ENCODE results near the gene TBCC.

TBCC gene, protein sequence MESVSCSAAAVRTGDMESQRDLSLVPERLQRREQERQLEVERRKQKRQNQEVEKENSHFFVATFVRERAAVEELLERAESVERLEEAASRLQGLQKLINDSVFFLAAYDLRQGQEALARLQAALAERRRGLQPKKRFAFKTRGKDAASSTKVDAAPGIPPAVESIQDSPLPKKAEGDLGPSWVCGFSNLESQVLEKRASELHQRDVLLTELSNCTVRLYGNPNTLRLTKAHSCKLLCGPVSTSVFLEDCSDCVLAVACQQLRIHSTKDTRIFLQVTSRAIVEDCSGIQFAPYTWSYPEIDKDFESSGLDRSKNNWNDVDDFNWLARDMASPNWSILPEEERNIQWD

DNA sequence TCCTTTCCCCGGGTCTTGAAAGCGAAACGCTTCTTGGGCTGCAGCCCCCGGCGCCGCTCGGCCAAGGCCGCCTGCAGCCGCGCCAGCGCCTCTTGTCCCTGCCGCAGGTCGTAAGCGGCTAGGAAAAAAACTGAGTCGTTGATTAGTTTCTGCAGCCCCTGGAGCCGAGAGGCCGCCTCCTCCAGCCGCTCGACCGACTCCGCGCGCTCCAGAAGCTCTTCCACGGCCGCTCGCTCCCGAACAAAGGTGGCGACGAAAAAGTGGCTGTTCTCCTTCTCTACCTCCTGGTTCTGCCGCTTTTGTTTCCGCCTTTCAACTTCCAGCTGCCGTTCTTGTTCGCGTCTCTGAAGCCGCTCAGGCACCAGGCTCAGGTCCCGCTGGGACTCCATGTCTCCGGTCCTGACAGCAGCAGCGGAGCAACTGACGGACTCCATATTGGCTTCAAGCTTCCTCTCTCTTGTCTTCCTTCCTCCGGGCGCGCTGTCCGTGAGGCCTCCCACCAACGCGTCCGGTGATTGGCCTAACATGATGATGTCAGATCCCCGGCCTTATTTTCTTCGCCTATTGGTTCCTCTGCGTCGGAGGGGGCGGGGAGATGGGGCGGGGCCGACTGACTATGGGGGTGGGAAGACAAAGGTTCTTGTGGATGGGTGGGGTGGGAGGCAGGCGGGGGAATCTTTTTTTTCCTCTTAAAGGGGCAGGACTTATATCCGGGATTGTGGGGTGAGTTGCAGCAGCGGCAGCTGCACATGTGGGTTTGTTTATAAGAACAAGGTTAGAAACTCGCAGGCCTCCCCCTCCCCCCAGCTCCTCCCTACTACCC lies at the start of gene TBCC:
TBCC (minus strand) TSS at position 464 of the 823 bp plus-strand sequence; CDS start at position 434, 30 bp downstream.
- TF ChIP-seq TCF4 (CRISPR knock-in tag; IDR thresholded peaks at IDR 0.05; ENCODE audit: borderline replicate concordance) (no peak), OSR1 (CRISPR knock-in tag; IDR thresholded peaks at IDR 0.05) (no peak), ESRRG (CRISPR knock-in tag; IDR thresholded peaks at IDR 0.05) (no peak), RARB (CRISPR knock-in tag; IDR thresholded peaks at IDR 0.05) (no peak), BACH2 (CRISPR knock-in tag; IDR thresholded peaks at IDR 0.05; ENCODE audit: borderline replicate concordance) (no peak), ZNF565 (CRISPR knock-in tag; conservative IDR thresholded peaks at IDR 0.05; ENCODE audit: low read depth) (no peak), ZFP3 (CRISPR knock-in tag; IDR thresholded peaks at IDR 0.05) (no peak), GLIS3 (CRISPR knock-in tag; IDR thresholded peaks at IDR 0.05) (no peak), ZC3H10 (CRISPR knock-in tag; IDR thresholded peaks at IDR 0.05) (no peak), TOX (CRISPR knock-in tag; IDR thresholded peaks at IDR 0.05; ENCODE audit: borderline replicate concordance) (no peak), ZFP30 (CRISPR knock-in tag; IDR thresholded peaks at IDR 0.05) (no peak), CSDC2 (CRISPR knock-in tag; IDR thresholded peaks at IDR 0.05) (no peak), ZNF70 (CRISPR knock-in tag; IDR thresholded peaks at IDR 0.05) (no peak), ISL1 (CRISPR knock-in tag; IDR thresholded peaks at IDR 0.05) (no peak)
- TF ChIP-seq, protein P1, sequence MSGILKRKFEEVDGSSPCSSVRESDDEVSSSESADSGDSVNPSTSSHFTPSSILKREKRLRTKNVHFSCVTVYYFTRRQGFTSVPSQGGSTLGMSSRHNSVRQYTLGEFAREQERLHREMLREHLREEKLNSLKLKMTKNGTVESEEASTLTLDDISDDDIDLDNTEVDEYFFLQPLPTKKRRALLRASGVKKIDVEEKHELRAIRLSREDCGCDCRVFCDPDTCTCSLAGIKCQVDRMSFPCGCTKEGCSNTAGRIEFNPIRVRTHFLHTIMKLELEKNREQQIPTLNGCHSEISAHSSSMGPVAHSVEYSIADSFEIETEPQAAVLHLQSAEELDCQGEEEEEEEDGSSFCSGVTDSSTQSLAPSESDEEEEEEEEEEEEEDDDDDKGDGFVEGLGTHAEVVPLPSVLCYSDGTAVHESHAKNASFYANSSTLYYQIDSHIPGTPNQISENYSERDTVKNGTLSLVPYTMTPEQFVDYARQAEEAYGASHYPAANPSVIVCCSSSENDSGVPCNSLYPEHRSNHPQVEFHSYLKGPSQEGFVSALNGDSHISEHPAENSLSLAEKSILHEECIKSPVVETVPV (CRISPR knock-in tag; IDR thresholded peaks at IDR 0.05): no peak
- TF ChIP-seq, protein P2, sequence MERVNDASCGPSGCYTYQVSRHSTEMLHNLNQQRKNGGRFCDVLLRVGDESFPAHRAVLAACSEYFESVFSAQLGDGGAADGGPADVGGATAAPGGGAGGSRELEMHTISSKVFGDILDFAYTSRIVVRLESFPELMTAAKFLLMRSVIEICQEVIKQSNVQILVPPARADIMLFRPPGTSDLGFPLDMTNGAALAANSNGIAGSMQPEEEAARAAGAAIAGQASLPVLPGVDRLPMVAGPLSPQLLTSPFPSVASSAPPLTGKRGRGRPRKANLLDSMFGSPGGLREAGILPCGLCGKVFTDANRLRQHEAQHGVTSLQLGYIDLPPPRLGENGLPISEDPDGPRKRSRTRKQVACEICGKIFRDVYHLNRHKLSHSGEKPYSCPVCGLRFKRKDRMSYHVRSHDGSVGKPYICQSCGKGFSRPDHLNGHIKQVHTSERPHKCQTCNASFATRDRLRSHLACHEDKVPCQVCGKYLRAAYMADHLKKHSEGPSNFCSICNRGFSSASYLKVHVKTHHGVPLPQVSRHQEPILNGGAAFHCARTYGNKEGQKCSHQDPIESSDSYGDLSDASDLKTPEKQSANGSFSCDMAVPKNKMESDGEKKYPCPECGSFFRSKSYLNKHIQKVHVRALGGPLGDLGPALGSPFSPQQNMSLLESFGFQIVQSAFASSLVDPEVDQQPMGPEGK (CRISPR knock-in tag; IDR thresholded peaks at IDR 0.05; ENCODE audit: borderline replicate concordance): no peak
- TF ChIP-seq, protein P3, sequence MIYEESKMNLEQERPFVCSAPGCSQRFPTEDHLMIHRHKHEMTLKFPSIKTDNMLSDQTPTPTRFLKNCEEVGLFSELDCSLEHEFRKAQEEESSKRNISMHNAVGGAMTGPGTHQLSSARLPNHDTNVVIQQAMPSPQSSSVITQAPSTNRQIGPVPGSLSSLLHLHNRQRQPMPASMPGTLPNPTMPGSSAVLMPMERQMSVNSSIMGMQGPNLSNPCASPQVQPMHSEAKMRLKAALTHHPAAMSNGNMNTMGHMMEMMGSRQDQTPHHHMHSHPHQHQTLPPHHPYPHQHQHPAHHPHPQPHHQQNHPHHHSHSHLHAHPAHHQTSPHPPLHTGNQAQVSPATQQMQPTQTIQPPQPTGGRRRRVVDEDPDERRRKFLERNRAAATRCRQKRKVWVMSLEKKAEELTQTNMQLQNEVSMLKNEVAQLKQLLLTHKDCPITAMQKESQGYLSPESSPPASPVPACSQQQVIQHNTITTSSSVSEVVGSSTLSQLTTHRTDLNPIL (CRISPR knock-in tag; IDR thresholded peaks at IDR 0.05; ENCODE audit: low read depth): no peak
- TF ChIP-seq, protein P4, sequence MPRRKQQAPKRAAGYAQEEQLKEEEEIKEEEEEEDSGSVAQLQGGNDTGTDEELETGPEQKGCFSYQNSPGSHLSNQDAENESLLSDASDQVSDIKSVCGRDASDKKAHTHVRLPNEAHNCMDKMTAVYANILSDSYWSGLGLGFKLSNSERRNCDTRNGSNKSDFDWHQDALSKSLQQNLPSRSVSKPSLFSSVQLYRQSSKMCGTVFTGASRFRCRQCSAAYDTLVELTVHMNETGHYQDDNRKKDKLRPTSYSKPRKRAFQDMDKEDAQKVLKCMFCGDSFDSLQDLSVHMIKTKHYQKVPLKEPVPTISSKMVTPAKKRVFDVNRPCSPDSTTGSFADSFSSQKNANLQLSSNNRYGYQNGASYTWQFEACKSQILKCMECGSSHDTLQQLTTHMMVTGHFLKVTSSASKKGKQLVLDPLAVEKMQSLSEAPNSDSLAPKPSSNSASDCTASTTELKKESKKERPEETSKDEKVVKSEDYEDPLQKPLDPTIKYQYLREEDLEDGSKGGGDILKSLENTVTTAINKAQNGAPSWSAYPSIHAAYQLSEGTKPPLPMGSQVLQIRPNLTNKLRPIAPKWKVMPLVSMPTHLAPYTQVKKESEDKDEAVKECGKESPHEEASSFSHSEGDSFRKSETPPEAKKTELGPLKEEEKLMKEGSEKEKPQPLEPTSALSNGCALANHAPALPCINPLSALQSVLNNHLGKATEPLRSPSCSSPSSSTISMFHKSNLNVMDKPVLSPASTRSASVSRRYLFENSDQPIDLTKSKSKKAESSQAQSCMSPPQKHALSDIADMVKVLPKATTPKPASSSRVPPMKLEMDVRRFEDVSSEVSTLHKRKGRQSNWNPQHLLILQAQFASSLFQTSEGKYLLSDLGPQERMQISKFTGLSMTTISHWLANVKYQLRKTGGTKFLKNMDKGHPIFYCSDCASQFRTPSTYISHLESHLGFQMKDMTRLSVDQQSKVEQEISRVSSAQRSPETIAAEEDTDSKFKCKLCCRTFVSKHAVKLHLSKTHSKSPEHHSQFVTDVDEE (CRISPR knock-in tag; IDR thresholded peaks at IDR 0.05): no peak
- ATAC-seq: peak; percentile 83

DNA sequence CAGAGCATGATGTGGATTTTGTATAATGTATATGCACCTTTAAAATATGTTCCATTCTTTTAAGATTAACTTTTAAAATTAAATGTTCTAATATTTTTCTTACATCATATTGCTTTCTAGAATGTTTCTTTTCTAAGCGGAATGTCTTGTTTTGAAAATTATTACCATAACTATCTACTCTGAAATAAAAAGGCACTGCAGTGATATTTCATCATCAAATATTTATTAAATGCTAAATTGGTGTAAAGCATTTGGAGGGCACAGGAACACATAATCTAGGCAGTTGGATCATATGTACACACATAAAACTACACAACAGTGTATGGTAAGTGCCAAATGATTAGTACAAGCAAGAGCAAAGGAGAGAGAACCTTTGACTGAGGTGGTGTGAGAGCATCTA lies 49.7 kb upstream of the TBCC start:
- no peak for ATAC-seq
- TF ChIP-seq, protein P5, sequence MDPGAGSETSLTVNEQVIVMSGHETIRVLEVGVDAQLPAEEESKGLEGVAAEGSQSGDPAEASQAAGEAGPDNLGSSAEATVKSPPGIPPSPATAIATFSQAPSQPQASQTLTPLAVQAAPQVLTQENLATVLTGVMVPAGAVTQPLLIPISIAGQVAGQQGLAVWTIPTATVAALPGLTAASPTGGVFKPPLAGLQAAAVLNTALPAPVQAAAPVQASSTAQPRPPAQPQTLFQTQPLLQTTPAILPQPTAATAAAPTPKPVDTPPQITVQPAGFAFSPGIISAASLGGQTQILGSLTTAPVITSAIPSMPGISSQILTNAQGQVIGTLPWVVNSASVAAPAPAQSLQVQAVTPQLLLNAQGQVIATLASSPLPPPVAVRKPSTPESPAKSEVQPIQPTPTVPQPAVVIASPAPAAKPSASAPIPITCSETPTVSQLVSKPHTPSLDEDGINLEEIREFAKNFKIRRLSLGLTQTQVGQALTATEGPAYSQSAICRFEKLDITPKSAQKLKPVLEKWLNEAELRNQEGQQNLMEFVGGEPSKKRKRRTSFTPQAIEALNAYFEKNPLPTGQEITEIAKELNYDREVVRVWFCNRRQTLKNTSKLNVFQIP (CRISPR knock-in tag; IDR thresholded peaks at IDR 0.05; ENCODE audit: borderline replicate concordance, low read depth): no peak
- TF ChIP-seq TCF4 (CRISPR knock-in tag; IDR thresholded peaks at IDR 0.05; ENCODE audit: borderline replicate concordance) (no peak), BACH2 (CRISPR knock-in tag; IDR thresholded peaks at IDR 0.05; ENCODE audit: borderline replicate concordance) (no peak), ESRRG (CRISPR knock-in tag; IDR thresholded peaks at IDR 0.05) (no peak), CSDC2 (CRISPR knock-in tag; IDR thresholded peaks at IDR 0.05) (no peak), TOX (CRISPR knock-in tag; IDR thresholded peaks at IDR 0.05; ENCODE audit: borderline replicate concordance) (no peak), PPARA (CRISPR knock-in tag; IDR thresholded peaks at IDR 0.05; ENCODE audit: borderline replicate concordance) (no peak), GLIS3 (CRISPR knock-in tag; IDR thresholded peaks at IDR 0.05) (no peak), ZNF70 (CRISPR knock-in tag; IDR thresholded peaks at IDR 0.05) (no peak), OSR1 (CRISPR knock-in tag; IDR thresholded peaks at IDR 0.05) (no peak), ZFP30 (CRISPR knock-in tag; IDR thresholded peaks at IDR 0.05) (no peak), ISL1 (CRISPR knock-in tag; IDR thresholded peaks at IDR 0.05) (no peak)
- TF ChIP-seq, protein P2 (CRISPR knock-in tag; IDR thresholded peaks at IDR 0.05; ENCODE audit: borderline replicate concordance): no peak
- TF ChIP-seq, protein P4 (CRISPR knock-in tag; IDR thresholded peaks at IDR 0.05): no peak
